ENCODE results near the gene PLAC9.

The PLAC9 gene

DNA sequence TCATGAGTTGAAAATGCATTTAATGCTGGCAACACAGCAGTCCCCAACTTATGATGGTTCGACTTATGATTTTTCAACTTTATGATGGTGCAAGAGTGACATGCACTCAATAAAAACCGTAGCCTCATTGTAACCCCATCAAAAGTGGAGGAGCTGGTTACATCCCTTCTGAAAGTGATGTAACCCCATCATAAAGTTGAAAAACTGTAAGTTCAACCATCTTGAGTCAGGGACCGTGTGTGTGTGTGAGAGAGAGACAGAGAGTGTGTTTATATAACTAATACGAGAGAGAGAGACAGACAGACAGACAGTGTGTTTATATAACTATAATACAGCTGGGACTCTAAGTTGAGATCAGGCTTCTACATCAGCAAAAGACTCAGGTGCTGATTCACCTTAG lies 51.8 kb downstream of the PLAC9 start:
- no peak for DNase-seq (ENCODE audit: low read depth)

- no peak for DNase-seq (ENCODE audit: low read depth)
Observed at GRCh38 chr10:80185578-80186299, 53.2 kb downstream of the PLAC9 start.

DNA sequence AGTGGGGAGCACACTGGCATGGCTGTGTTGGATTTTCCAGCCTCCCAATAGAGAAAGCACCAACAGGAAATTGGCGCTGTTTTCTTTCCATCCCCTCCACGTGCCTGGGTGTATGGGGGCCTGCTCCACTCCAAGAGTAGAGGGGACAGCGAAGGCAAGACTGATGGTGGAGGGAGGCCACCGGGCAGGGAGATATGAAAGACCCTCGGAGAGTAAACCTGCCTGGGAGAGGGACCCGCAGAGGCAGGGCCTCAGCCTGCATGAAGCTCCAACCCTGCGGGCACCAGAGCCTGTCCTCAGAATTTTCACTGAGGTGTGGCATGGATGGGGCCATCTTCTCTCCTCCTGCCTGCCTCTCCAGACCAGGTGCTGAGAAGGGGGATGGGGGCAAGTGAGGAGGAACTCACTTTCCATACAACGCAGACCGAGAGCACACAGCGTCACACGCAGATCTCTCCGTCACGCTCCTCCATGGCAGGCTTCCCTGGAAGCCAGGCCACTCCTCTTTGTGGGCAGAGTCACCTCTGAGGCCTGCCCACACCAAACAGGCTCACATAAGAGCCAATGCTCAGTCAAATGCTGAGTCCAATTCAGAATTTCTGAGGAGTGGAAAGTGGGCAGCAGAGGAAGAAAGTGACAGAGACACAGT lies 54.0 kb downstream of the PLAC9 start:
- no peak for DNase-seq (ENCODE audit: low read depth)

- DNase-seq (ENCODE audit: low read depth): no peak
Observed at GRCh38 chr10:80187060-80187459, 54.5 kb downstream of the PLAC9 start.

DNA sequence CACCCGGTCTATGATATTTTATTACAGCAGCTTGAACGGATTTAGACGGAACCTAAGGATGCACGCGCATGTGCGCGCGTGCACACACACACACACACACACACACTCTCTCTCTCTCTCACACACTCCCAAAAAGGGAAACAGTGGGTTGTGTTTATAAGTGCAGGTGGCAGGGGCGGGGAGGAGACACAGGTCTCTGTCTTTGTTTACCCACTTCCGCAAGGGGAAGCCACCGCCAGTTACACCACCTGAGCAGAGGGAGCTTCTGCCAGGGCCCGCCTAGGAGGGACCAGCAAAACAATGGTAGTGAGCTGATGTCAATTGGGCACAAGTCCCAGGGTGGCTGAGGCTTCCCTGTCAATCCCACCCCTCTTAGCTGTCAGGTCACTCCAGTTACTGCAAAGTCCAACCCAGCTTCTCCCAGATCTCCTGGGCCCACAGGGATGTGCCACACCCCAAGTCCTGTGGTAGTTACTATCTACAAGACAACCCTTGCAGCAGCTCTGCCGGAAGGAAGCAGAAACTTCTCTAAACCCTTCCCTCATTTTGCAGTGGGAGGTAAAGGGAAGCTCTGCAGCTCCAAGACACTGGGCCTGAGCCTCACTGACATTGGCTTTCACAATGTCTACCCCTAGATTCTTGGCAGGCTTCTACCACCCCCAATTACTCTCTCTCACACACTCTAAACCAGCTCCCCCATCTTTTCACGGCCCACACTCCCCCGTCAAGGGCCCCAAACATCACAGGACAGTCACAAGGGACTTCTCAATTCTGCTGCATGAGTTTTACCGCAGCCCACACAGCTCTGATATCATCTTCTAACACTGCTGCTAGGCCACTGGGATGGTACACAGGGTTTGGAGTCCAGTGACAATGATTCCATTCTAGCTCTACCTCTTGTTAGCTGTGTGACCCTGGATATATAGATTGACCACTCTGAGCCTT lies 55.2 kb downstream of the PLAC9 start:
- no peak for DNase-seq (ENCODE audit: low read depth)

- no peak for DNase-seq (ENCODE audit: low read depth)
Observed at GRCh38 chr10:80188713-80189112, 56.2 kb downstream of the PLAC9 start.

DNA sequence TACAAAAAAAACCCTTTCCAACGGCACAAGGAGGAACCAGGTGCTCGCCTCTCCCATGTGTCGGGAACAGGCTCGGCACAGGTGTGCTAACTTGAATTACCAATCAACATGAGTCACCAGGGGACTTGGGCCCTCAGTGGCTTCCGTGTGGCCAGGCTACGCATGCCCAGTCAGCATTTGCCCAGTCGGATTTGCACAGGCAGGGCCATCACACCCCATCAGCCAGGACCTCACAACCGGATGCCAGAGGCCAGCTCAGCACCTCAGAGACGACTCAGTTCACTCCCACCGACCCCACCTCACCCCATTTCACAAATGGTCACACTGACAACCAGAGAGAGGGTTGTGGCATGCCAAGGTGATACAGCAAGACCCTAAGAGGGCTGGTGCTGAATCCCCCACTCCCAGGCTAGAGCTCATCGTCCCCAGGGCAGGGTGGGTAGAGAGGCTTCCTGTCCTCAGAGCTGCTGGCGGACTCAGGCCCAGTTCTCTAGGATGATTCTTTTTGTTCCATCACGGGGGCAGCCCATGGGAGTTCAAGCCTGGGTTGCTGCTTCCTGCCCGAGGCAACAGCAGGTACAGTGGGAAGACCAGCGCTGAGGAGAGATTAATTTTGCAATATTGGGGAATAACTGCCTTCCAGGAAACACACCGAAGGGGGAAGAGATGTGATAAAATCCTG lies 59.2 kb downstream of the PLAC9 start:
- DNase-seq (ENCODE audit: low read depth): no peak

- no peak for DNase-seq (ENCODE audit: low read depth)
Observed at GRCh38 chr10:80192553-80192952, 60.0 kb downstream of the PLAC9 start.

GRCh38 chr10:80194373-80195045 lies 62.0 kb downstream of the PLAC9 start:
- DNase-seq (ENCODE audit: low read depth): no peak
